NCI-H1436 (cell line): ENCODE measurements around the gene TRMT1L.
A peak's percentile ranks its signal among the peaks of the same experiment; 100 is the strongest.
"Not testable (repeated sequence)": the region's sequence is repeated elsewhere in the genome, so short reads cannot be mapped to it uniquely, and the experiment has no call there.

Experiments used
- DNase-seq: peaks from one replicate; lab custom pipeline; 2025; lab: John Stamatoyannopoulos, UW

TRMT1L gene, protein sequence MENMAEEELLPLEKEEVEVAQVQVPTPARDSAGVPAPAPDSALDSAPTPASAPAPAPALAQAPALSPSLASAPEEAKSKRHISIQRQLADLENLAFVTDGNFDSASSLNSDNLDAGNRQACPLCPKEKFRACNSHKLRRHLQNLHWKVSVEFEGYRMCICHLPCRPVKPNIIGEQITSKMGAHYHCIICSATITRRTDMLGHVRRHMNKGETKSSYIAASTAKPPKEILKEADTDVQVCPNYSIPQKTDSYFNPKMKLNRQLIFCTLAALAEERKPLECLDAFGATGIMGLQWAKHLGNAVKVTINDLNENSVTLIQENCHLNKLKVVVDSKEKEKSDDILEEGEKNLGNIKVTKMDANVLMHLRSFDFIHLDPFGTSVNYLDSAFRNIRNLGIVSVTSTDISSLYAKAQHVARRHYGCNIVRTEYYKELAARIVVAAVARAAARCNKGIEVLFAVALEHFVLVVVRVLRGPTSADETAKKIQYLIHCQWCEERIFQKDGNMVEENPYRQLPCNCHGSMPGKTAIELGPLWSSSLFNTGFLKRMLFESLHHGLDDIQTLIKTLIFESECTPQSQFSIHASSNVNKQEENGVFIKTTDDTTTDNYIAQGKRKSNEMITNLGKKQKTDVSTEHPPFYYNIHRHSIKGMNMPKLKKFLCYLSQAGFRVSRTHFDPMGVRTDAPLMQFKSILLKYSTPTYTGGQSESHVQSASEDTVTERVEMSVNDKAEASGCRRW

GRCh38 chr1:185156854-185157598 lies at the start of gene TRMT1L, which contains the start of gene SWT1:
TSS of gene TRMT1L (minus strand) at chr1:185156953. CDS start at chr1:185156712, 241 bp downstream.
TSS of gene SWT1 (plus strand) at chr1:185157167. CDS start at chr1:185160842, 3,675 bp downstream.
- DNase-seq, result peak; percentile 98

GRCh38 chr1:185200889-185201288 lies 44.1 kb upstream of the TRMT1L start:
- DNase-seq, result no peak

- not testable (repeated sequence) for DNase-seq
Observed at GRCh38 chr1:185198712-185199111, 42.0 kb upstream of the TRMT1L start.

- DNase-seq, result no peak
Observed at GRCh38 chr1:185193756-185194155, 37.0 kb upstream of the TRMT1L start.

DNA sequence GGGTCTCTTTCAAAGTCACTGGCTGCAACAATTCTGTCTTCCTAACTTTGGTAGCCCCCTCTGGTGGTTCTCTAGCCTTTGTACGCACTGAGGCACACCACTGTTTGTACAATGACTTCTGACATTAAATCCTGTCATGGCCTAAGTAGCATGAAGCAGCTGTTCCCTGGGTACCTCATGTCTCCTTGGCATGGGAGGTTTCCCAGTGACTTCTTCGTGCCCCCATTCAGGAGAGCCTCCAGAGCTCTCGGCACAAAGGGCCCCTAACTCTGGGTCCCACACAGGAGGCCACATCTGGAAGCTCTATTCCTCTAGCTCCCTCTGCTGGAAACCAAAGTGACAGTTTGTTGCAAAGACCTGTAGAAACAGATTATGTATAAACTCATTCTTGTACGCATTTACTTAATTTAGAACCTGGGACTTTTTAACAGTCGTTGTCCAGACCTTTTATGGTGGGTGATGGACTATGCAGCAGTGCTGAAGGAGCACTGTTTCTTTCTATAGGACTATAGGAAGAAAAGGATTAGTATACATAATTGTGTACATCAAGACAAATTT lies 13.6 kb upstream of the TRMT1L start:
- DNase-seq, result peak; percentile 54

DNA sequence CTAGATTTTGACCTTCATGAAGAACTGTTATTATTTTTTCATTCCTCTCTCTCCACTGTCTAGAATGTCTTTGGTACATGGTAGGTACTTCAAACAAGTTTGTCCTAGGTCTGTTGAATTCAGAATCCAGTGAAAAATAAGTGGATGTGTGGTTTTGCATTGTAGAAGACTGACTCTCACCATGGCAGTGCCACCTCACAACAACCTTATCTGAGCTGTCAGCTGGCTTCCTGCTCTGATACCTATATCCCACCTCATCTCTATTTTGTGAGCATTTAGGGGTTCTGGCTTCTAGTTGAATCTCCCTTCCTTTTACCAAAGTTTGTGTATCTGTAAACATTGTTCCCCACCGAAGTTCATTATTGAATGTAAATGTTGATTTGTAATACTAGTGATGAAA lies 9.4 kb upstream of the TRMT1L start:
- DNase-seq, result no peak

GRCh38 chr1:185162491-185162890 lies 5.7 kb upstream of the TRMT1L start:
- no peak for DNase-seq

DNA sequence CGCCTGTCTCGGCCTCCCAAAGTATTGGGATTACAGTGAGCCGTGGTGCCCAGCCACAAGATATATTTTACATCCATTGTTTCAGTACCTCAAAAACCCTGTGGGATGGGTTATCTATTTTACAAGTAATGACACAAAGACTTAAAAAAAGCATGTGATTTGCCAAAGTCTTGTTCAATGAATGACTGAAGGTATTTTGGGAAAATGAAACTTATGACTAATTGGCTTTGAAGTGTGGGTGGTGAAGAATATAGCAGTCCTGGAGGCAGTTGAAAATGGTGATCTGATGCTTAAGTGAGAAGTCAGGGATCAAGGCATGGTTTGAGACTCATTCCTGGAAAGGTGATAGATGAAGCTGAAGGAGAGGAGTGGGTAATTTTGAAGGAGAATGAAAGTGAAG lies 3.2 kb upstream of the TRMT1L start:
- DNase-seq, result no peak

DNA sequence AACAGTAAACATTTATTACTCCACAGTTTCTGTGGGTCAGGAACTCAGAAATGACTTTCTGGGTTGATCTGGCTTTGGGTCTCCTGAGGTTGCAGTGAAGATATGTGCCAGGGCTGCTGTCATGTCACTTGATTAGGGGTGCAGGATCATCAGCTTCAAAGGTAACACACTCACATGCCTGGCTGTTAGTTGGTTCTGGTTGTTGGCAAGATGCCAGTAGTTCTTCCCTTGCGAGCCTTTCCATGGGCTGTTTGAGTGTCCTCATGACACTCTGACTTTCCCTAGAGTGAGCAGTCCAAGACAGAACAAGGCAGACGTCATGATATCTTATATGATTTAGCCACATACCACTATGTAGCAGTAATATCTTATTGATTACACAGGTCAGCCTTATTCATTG lies 2.0 kb upstream of the TRMT1L start:
- DNase-seq, result no peak

DNA sequence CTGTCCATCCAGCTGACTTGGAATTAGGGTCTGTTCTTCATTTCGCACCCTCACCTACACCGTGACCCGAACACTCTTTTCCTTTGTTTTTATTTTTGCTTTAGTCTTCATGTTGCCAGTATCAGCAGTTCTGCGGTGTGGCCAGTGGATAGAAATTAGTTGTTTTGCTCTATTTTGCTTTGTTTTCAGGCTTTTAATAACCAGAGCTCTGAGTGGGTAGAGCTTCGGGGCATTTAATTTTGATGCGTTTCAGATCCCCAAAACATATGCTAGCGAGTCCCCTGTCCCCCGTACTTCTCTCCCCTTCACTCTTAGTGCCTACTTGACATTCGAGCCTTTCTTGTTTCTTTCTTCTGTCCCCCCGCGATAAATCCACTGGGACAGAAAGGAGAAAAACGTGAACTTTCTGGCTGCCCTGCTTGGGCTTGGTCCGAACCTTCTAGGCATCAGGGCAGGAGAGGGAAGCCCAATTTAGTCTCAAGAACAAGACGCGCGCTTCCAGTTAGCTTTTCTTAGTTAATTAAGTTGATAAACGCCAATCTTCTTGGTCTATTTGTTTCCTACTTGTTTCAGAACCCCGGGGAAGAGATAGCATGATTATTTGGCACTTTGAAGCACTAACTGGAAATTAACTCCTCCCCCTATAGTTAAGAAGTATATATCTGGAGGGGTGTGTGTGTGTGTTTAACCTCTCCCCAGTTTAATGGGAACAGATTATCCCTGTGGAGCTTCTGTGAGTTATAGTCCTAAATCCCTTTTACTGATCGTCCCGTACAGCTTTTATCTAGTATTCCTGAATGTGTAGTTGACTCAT lies 1.1 kb upstream of the TRMT1L start:
- DNase-seq, result no peak

DNA sequence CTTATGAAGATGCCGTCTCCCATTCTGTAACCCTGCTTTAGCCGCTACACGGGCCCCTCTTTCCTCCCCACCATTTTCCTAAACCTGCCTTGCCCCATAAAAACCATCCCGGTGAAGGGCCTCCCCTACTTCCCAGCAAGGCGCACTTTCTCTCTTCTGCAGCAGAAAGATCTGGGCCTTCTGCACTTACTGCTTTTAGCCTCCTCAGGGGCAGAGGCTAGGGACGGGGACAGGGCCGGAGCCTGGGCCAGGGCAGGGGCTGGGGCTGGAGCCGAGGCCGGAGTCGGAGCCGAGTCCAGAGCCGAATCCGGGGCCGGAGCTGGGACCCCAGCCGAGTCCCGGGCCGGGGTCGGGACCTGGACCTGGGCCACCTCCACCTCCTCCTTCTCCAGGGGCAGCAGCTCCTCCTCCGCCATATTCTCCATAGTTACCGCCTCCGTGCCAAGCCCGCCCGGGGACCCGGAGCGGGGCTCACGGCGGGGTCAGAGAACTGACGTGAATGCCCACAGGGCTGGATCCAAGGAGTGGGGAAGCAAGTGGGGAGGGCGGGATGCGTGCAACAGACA lies 382 bp downstream of the TRMT1L start:
- no peak for DNase-seq

GRCh38 chr1:185155600-185156287 lies 1.0 kb downstream of the TRMT1L start:
- no peak for DNase-seq

DNA sequence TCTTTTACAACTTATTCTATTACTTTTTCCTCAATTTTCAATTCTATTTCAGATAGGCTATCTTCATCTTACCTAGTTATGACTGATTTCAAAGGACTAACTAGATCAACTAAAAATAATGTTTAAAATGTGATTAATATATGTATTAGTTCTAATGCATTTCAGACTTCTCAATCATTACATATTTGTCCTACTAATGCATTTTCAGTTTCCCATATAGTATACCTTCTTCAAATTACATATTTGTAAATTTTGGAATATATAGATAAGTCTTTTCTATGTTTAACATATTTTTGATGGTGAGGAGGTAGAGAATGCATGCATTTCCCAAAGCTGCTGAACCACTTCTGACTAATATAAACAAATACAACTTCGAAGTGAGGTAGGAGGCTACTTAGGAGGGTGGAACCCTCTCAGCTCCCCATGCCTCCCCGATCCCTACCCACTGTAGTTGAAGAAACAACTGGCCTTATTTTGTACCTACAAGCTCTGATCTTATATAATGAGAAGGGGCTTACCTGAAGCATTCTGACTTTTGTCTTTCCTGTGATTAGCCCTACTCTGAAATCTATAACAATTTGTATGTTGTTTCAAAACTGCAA lies 1.7 kb downstream of the TRMT1L start:
- no peak for DNase-seq

DNA sequence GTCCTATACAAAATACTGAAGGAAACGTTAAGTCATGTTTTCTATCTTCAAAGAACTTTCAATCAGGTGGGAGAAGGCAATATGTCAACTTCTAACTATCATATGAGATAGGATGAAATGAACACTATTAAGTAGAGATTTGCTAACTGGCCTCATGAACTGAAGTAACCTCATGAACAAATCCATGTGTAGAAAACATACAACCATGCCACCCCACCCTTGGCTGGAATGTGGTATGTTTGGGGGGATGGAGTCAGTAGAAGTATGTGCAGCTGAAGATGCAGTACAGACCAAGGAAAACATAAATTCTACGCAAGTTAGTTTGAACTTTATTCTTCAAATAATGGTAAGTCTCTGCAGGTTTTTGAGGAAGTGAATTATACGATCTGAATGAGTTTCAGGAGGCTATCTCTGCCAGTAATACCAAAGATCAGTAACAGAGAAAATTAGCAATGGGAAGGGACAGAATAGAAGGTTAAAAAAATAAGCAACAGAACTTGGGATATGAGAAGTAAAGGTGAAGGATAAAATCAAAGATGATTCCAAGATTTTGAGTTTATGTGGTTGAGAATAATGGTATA lies 4.5 kb downstream of the TRMT1L start:
- DNase-seq, result no peak

GRCh38 chr1:185151215-185151614 lies 5.5 kb downstream of the TRMT1L start:
- DNase-seq, result no peak

- no peak for DNase-seq
Observed at GRCh38 chr1:185144233-185144632, 12.5 kb downstream of the TRMT1L start.

DNA sequence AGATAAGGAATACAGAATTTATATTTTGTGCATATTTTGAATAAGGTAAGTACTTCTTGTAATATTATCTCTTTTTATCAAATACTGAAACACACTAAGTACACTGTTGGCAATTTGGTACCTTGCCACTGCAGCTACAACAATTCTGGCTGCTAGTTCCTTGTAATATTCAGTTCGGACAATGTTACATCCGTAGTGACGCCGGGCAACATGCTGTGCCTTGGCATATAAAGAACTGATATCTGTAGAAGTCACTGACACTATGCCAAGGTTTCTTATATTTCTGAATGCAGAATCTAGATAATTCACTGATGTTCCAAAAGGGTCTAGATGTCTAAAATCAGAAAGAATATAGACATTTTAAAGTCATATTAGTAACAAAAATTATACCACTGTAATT lies 17.5 kb downstream of the TRMT1L start:
- no peak for DNase-seq

- no peak for DNase-seq
Observed at GRCh38 chr1:185137896-185138545, 18.7 kb downstream of the TRMT1L start.

- no peak for DNase-seq
Observed at GRCh38 chr1:185132534-185132933, 24.2 kb downstream of the TRMT1L start.
